ENCODE measurements around the gene PDE1A. TPM values are rescaled to one million over a fixed set of nuclear protein-coding genes. Genes with fewer than 3 reads are reported as not detected.

PDE1A gene
- total and polyA plus RNA-seq, 2 of the 4 experiments (the other 2 are of a cell fraction) = 0.24 to 0.90 TPM

DNA sequence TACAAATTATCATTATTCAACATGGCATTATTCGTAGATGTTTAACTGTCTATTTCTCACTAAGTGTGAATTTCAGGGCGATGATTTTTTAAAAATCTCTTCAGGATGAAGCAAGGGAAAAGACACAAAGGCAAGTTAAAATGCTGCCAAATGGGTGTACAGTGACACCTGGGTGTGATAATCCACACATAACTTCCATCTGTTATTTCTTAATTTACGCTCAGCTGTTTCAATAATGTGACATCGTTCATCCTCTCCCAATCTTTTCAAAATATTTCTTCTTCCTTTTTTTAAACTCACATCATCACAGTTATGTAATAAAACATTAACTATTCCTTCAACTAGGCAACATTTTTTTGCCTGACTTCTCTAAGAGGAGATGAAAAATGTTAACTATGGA, 10.6 kb downstream of the PDE1A start:
- H2AK5ac ChIP-seq (ENCODE audit: low read depth, low read length) = no peak overlapping the region
- H3K23ac ChIP-seq (ENCODE audit: low read depth, low read length) = no peak overlapping the region
- DNase-seq (no peak), ATAC-seq (ENCODE audit: low read depth) (no peak)
- H4K20me1 ChIP-seq (ENCODE audit: insufficient read depth, low read length) = no peaks in the 10 kb centered on the region
- H2BK20ac ChIP-seq (ENCODE audit: low read depth, low read length) = no peak overlapping the region
- no peak overlapping the region for H3K18ac ChIP-seq (ENCODE audit: low read depth, low read length)
- no peak overlapping the region for H3K4ac ChIP-seq (ENCODE audit: low read depth, low read length)
- no peak overlapping the region for H3K9ac ChIP-seq (ENCODE audit: low read depth, low read length)
- H3K4me3 ChIP-seq (ENCODE audit: insufficient read depth, low read depth, low read length) = no peak overlapping the region
- no peak overlapping the region for H3K56ac ChIP-seq (ENCODE audit: extremely low read depth, insufficient read depth, low read length)
- H3K4me2 ChIP-seq (ENCODE audit: low read depth, low read length) = no peak overlapping the region
- H3K27me3 ChIP-seq (ENCODE audit: control insufficient read depth, insufficient read depth, low read length) = no peaks in the 10 kb centered on the region
- 60 to 100% methylated on average over 1 to 2 of the region's 4 CpGs for WGBS, 2 experiments (ENCODE audit: extremely low coverage in 2 of 2, insufficient read length in 1 of 2)
- BruUV-seq (replicated peaks) = no TSS peak
- H3K14ac ChIP-seq (replicated peaks; ENCODE audit: low read depth, low read length) = no peak overlapping the region
- H3K9me3 ChIP-seq (ENCODE audit: control insufficient read depth, insufficient read depth, low read length) = no peaks in the 10 kb centered on the region
- H4K5ac ChIP-seq (ENCODE audit: low read depth, low read length) = no peak overlapping the region
- ChIA-PET CTCF (no interaction called here), POLR2A (ENCODE audit: unreplicated experiment) (no interaction called here)
- TF ChIP-seq MXI1 (IDR thresholded peaks at IDR 0.05; ENCODE audit: borderline replicate concordance, low read depth, low read length) (no peak), RFX5 (IDR thresholded peaks at IDR 0.05; ENCODE audit: low read depth, low read length) (no peak), FOS (IDR thresholded peaks at IDR 0.05; ENCODE audit: low read depth, low read length) (no peak), CEBPB (IDR thresholded peaks at IDR 0.05; ENCODE audit: low read depth, low read length) (no peak), MAZ (IDR thresholded peaks at IDR 0.05; ENCODE audit: borderline replicate concordance, low read depth, low read length) (no peak), RAD21 (IDR thresholded peaks at IDR 0.05; ENCODE audit: low read length) (no peak), MAFK (IDR thresholded peaks at IDR 0.05; ENCODE audit: low read depth, low read length) (no peak), CHD1 (IDR thresholded peaks at IDR 0.05; ENCODE audit: low read depth, low read length) (no peak), RCOR1 (IDR thresholded peaks at IDR 0.05; ENCODE audit: insufficient replicate concordance, low read length) (no peak), SMC3 (IDR thresholded peaks at IDR 0.05; ENCODE audit: low read depth, low read length) (no peak), NFE2L2 (IDR thresholded peaks at IDR 0.05; ENCODE audit: low read depth, low read length) (no peak)
- TF ChIP-seq, protein P1, sequence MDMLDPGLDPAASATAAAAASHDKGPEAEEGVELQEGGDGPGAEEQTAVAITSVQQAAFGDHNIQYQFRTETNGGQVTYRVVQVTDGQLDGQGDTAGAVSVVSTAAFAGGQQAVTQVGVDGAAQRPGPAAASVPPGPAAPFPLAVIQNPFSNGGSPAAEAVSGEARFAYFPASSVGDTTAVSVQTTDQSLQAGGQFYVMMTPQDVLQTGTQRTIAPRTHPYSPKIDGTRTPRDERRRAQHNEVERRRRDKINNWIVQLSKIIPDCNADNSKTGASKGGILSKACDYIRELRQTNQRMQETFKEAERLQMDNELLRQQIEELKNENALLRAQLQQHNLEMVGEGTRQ (IDR thresholded peaks at IDR 0.05; ENCODE audit: low read depth, low read length) = no peak
- TF ChIP-seq, protein P2, sequence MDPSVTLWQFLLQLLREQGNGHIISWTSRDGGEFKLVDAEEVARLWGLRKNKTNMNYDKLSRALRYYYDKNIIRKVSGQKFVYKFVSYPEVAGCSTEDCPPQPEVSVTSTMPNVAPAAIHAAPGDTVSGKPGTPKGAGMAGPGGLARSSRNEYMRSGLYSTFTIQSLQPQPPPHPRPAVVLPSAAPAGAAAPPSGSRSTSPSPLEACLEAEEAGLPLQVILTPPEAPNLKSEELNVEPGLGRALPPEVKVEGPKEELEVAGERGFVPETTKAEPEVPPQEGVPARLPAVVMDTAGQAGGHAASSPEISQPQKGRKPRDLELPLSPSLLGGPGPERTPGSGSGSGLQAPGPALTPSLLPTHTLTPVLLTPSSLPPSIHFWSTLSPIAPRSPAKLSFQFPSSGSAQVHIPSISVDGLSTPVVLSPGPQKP (IDR thresholded peaks at IDR 0.05; ENCODE audit: borderline replicate concordance, low read depth, low read length) = no peak
- TF ChIP-seq, protein P3, sequence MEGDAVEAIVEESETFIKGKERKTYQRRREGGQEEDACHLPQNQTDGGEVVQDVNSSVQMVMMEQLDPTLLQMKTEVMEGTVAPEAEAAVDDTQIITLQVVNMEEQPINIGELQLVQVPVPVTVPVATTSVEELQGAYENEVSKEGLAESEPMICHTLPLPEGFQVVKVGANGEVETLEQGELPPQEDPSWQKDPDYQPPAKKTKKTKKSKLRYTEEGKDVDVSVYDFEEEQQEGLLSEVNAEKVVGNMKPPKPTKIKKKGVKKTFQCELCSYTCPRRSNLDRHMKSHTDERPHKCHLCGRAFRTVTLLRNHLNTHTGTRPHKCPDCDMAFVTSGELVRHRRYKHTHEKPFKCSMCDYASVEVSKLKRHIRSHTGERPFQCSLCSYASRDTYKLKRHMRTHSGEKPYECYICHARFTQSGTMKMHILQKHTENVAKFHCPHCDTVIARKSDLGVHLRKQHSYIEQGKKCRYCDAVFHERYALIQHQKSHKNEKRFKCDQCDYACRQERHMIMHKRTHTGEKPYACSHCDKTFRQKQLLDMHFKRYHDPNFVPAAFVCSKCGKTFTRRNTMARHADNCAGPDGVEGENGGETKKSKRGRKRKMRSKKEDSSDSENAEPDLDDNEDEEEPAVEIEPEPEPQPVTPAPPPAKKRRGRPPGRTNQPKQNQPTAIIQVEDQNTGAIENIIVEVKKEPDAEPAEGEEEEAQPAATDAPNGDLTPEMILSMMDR (conservative IDR thresholded peaks at IDR 0.05; ENCODE audit: low read depth, low read length) = no peak
- H2BK5ac ChIP-seq (ENCODE audit: low read depth, low read length, poor library complexity, severe bottlenecking) = no peak overlapping the region
- no peaks in the 10 kb centered on the region for H3K4me1 ChIP-seq (ENCODE audit: control insufficient read depth, insufficient read depth, low read length)
- H3K79me1 ChIP-seq (ENCODE audit: low read depth in 1 of 2, low read length in 2 of 2) = no peaks in the 10 kb centered on the region
- H4K91ac ChIP-seq (ENCODE audit: insufficient read depth, low read depth, low read length) = no peak overlapping the region
- H2BK15ac ChIP-seq (ENCODE audit: low read depth, low read length) = no peak overlapping the region
- H3K9me1 ChIP-seq (ENCODE audit: insufficient read depth, low read length) = no peaks in the 10 kb centered on the region
- dilution Hi-C loops (cut with HindIII; ENCODE audit: low sequenced_read_pairs, unreplicated experiment) = no loop called here
- no peak overlapping the region for H4K8ac ChIP-seq (ENCODE audit: low read depth in 2 of 2, low read length in 2 of 2)
- H2BK120ac ChIP-seq (ENCODE audit: low read depth, low read length) = no peak overlapping the region
- H2AK9ac ChIP-seq (replicated peaks; ENCODE audit: low read depth, low read length, poor library complexity) = no peak overlapping the region
- in situ Hi-C loops (cut with MboI; ENCODE audit: low sequenced_read_pairs) = no loop called here
- intact Hi-C loops (cut with micrococcal nuclease) = no loop called here
- H3K36me3 ChIP-seq (ENCODE audit: control insufficient read depth, insufficient read depth, low read length) = no peaks in the 10 kb centered on the region
- no peak overlapping the region for H3K27ac ChIP-seq (ENCODE audit: insufficient read depth, low read length)
- H2AFZ ChIP-seq (replicated peaks; ENCODE audit: low read length, poor library complexity) = no peak overlapping the region
